ENCODE results near the gene RPUSD1. TPM values are rescaled to one million over a fixed set of nuclear protein-coding genes. Genes with fewer than 3 reads are reported as not detected.

The RPUSD1 gene
- polyA plus RNA-seq, 4 donors, result 17.6 to 26.2 (median 21.6) TPM

GRCh38 chr16:766008-766819 lies 22.0 kb downstream of the RPUSD1 start:
- FAIRE-seq (no peak), DNase-seq (no peak)
- peaks cover 0 to 14% (median 0%) of the 10 kb centered on the region in 3 donors for H3K4me1 ChIP-seq (ENCODE audit: control insufficient read depth in 3 of 3, insufficient read depth in 2 of 3, low read depth in 1 of 3, low read length in 2 of 3)
- no peaks in the 10 kb centered on the region for H3K9me3 ChIP-seq (ENCODE audit: control insufficient read depth in 2 of 2, insufficient read depth in 1 of 2, low read depth in 1 of 2, low read length in 1 of 2)
- H3K27ac ChIP-seq (ENCODE audit: low read depth in 1 of 3, low read length in 2 of 3), result no peak overlapping the region
- 72 to 86% (median 78%) methylated on average over 25 to 29 of the region's 29 CpGs for WGBS, 3 donors
- H3K36me3 ChIP-seq (ENCODE audit: control insufficient read depth in 3 of 3, insufficient read depth in 2 of 3, low read depth in 1 of 3, low read length in 3 of 3), result no peaks in the 10 kb centered on the region
- no peaks in the 10 kb centered on the region for H3K27me3 ChIP-seq (ENCODE audit: control insufficient read depth in 3 of 3, insufficient read depth in 3 of 3, low read length in 3 of 3)
- no peak overlapping the region for H3K4me3 ChIP-seq (ENCODE audit: low read depth in 1 of 3, low read length in 3 of 3)

GRCh38 chr16:765488-765865 lies 22.7 kb downstream of the RPUSD1 start:
- H3K27me3 ChIP-seq (ENCODE audit: control insufficient read depth in 3 of 3, insufficient read depth in 3 of 3, low read length in 3 of 3), result no peaks in the 10 kb centered on the region
- no peak for FAIRE-seq
- H3K27ac ChIP-seq (ENCODE audit: low read depth in 1 of 3, low read length in 2 of 3), result no peak overlapping the region
- no peaks in the 10 kb centered on the region for H3K9me3 ChIP-seq (ENCODE audit: control insufficient read depth in 2 of 2, insufficient read depth in 1 of 2, low read depth in 1 of 2, low read length in 1 of 2)
- WGBS, 3 donors, result 90 to 92% (median 91%) methylated on average over 29 of the region's 29 CpGs
- no peak for DNase-seq
- H3K4me1 ChIP-seq (ENCODE audit: control insufficient read depth in 3 of 3, insufficient read depth in 2 of 3, low read depth in 1 of 3, low read length in 2 of 3), result peaks cover 0 to 22% (median 0%) of the 10 kb centered on the region in 3 donors
- no peaks in the 10 kb centered on the region for H3K36me3 ChIP-seq (ENCODE audit: control insufficient read depth in 3 of 3, insufficient read depth in 2 of 3, low read depth in 1 of 3, low read length in 3 of 3)
- no peak overlapping the region for H3K4me3 ChIP-seq (ENCODE audit: low read depth in 1 of 3, low read length in 3 of 3)

- DNase-seq (no peak), FAIRE-seq (no peak)
- no peak overlapping the region for H3K27ac ChIP-seq (ENCODE audit: low read depth in 1 of 3, low read length in 2 of 3)
- WGBS, 3 donors, result 70 to 85% (median 82%) methylated on average over 37 to 38 of the region's 38 CpGs
- peaks cover 0 to 23% (median 0%) of the 10 kb centered on the region in 3 donors for H3K4me1 ChIP-seq (ENCODE audit: control insufficient read depth in 3 of 3, insufficient read depth in 2 of 3, low read depth in 1 of 3, low read length in 2 of 3)
- no peak overlapping the region for H3K4me3 ChIP-seq (ENCODE audit: low read depth in 1 of 3, low read length in 3 of 3)
- no peaks in the 10 kb centered on the region for H3K9me3 ChIP-seq (ENCODE audit: control insufficient read depth in 2 of 2, insufficient read depth in 1 of 2, low read depth in 1 of 2, low read length in 1 of 2)
- no peaks in the 10 kb centered on the region for H3K27me3 ChIP-seq (ENCODE audit: control insufficient read depth in 3 of 3, insufficient read depth in 3 of 3, low read length in 3 of 3)
- no peaks in the 10 kb centered on the region for H3K36me3 ChIP-seq (ENCODE audit: control insufficient read depth in 3 of 3, insufficient read depth in 2 of 3, low read depth in 1 of 3, low read length in 3 of 3)
Measured at GRCh38 chr16:764848-765487, 23.2 kb downstream of the RPUSD1 start.

GRCh38 chr16:764184-764750 lies 23.9 kb downstream of the RPUSD1 start:
- no peak for DNase-seq
- Histone ChIP-seq H3K36me3 (ENCODE audit: control insufficient read depth in 3 of 3, insufficient read depth in 2 of 3, low read depth in 1 of 3, low read length in 3 of 3) (no peaks in the 10 kb centered on the region), H3K9me3 (ENCODE audit: control insufficient read depth in 2 of 2, insufficient read depth in 1 of 2, low read depth in 1 of 2, low read length in 1 of 2) (no peaks in the 10 kb centered on the region), H3K27ac (ENCODE audit: low read depth in 1 of 3, low read length in 2 of 3) (no peak overlapping the region), H3K4me3 (ENCODE audit: low read depth in 1 of 3, low read length in 3 of 3) (no peak overlapping the region), H3K4me1 (ENCODE audit: control insufficient read depth in 3 of 3, insufficient read depth in 2 of 3, low read depth in 1 of 3, low read length in 2 of 3) (peaks cover 0 to 29% (median 0%) of the 10 kb centered on the region in 3 donors), H3K27me3 (ENCODE audit: control insufficient read depth in 3 of 3, insufficient read depth in 3 of 3, low read length in 3 of 3) (no peaks in the 10 kb centered on the region)
- no peak for FAIRE-seq
- 69 to 73% (median 72%) methylated on average over 17 to 20 of the region's 20 CpGs for WGBS, 3 donors

- H3K27me3 ChIP-seq (ENCODE audit: control insufficient read depth in 3 of 3, insufficient read depth in 3 of 3, low read length in 3 of 3), result no peaks in the 10 kb centered on the region
- 55 to 78% (median 60%) methylated on average over 16 to 21 of the region's 21 CpGs for WGBS, 3 donors
Measured at GRCh38 chr16:763369-764183, 24.6 kb downstream of the RPUSD1 start.

GRCh38 chr16:762595-763268 lies 25.4 kb downstream of the RPUSD1 start:
- H3K27me3 ChIP-seq (ENCODE audit: control insufficient read depth in 3 of 3, insufficient read depth in 3 of 3, low read length in 3 of 3), result no peaks in the 10 kb centered on the region
- H3K4me1 ChIP-seq (ENCODE audit: control insufficient read depth in 3 of 3, insufficient read depth in 2 of 3, low read depth in 1 of 3, low read length in 2 of 3), result peaks cover 0 to 29% (median 0%) of the 10 kb centered on the region in 3 donors
- no peak overlapping the region for H3K27ac ChIP-seq (ENCODE audit: low read depth in 1 of 3, low read length in 2 of 3)
- H3K36me3 ChIP-seq (ENCODE audit: control insufficient read depth in 3 of 3, insufficient read depth in 2 of 3, low read depth in 1 of 3, low read length in 3 of 3), result no peaks in the 10 kb centered on the region
- FAIRE-seq (no peak), DNase-seq (no peak)
- WGBS, 3 donors, result 67 to 83% (median 79%) methylated on average over 14 to 17 of the region's 17 CpGs
- H3K4me3 ChIP-seq (ENCODE audit: low read depth in 1 of 3, low read length in 3 of 3), result no peak overlapping the region
- H3K9me3 ChIP-seq (ENCODE audit: control insufficient read depth in 2 of 2, insufficient read depth in 1 of 2, low read depth in 1 of 2, low read length in 1 of 2), result no peaks in the 10 kb centered on the region

More at GRCh38 chr16:763369-764183, 24.6 kb downstream of the RPUSD1 start:
- H3K27ac ChIP-seq (ENCODE audit: low read depth in 1 of 3, low read length in 2 of 3), result no peak overlapping the region
- FAIRE-seq (no peak), DNase-seq (no peak)
- peaks cover 0 to 29% (median 0%) of the 10 kb centered on the region in 3 donors for H3K4me1 ChIP-seq (ENCODE audit: control insufficient read depth in 3 of 3, insufficient read depth in 2 of 3, low read depth in 1 of 3, low read length in 2 of 3)
- H3K36me3 ChIP-seq (ENCODE audit: control insufficient read depth in 3 of 3, insufficient read depth in 2 of 3, low read depth in 1 of 3, low read length in 3 of 3), result no peaks in the 10 kb centered on the region
- H3K4me3 ChIP-seq (ENCODE audit: low read depth in 1 of 3, low read length in 3 of 3), result no peak overlapping the region
- no peaks in the 10 kb centered on the region for H3K9me3 ChIP-seq (ENCODE audit: control insufficient read depth in 2 of 2, insufficient read depth in 1 of 2, low read depth in 1 of 2, low read length in 1 of 2)

GRCh38 chr16:761625-762513 lies 26.3 kb downstream of the RPUSD1 start:
- peak overlapping the region in 1 of 3 donors; percentile 85 for H3K27ac ChIP-seq (ENCODE audit: low read depth in 1 of 3, low read length in 2 of 3)
- no peaks in the 10 kb centered on the region for H3K36me3 ChIP-seq (ENCODE audit: control insufficient read depth in 3 of 3, insufficient read depth in 2 of 3, low read depth in 1 of 3, low read length in 3 of 3)
- no peaks in the 10 kb centered on the region for H3K9me3 ChIP-seq (ENCODE audit: control insufficient read depth in 2 of 2, insufficient read depth in 1 of 2, low read depth in 1 of 2, low read length in 1 of 2)
- peaks cover 0 to 29% (median 0%) of the 10 kb centered on the region in 3 donors for H3K4me1 ChIP-seq (ENCODE audit: control insufficient read depth in 3 of 3, insufficient read depth in 2 of 3, low read depth in 1 of 3, low read length in 2 of 3)
- WGBS, 3 donors, result 24 to 61% (median 43%) methylated on average over 15 to 22 of the region's 22 CpGs
- DNase-seq (peak in 1 of 2 donors; percentile 60), FAIRE-seq (no peak)
- no peak overlapping the region for H3K4me3 ChIP-seq (ENCODE audit: low read depth in 1 of 3, low read length in 3 of 3)
- no peaks in the 10 kb centered on the region for H3K27me3 ChIP-seq (ENCODE audit: control insufficient read depth in 3 of 3, insufficient read depth in 3 of 3, low read length in 3 of 3)

Data from small intestine (tissue), 7 donors.